AG04450 (cell line): ENCODE measurements around the gene FNBP1. TPM values are rescaled to one million over a fixed set of nuclear protein-coding genes. Genes with fewer than 3 reads are reported as not detected.
A peak's percentile ranks its signal among the peaks of the same experiment; 100 is the strongest.
"Not testable (repeated sequence)": the region's sequence is repeated elsewhere in the genome, so short reads cannot be mapped to it uniquely, and the experiment has no call there.

Source experiments
- CTCF ChIA-PET: fragments of 300-600, 350-600 bp; formaldehyde crosslinking; extraction: SDS; loops from one replicate; lab custom pipeline; 2022; ENCODE audit warnings: antibody characterized with exemption, inconsistent platforms; lab: Charles Lee
- POLR2A ChIA-PET: fragments of 350-600 bp; formaldehyde crosslinking; extraction: SDS; loops from one replicate; lab custom pipeline; 2021; ENCODE audit warnings: antibody characterized with exemption, inconsistent platforms; lab: Yijun Ruan, JAX
- DNase-seq: peaks from one replicate; pipeline ENCODE4 v3.0.0-alpha.2; 2011; ENCODE audit warnings: low read depth, low spot score
- H3K27ac ChIP-seq: one replicate; pipeline ENCODE4 v1.5.1; 2012; ENCODE audit warnings: low read depth, low read length, control low read depth
- H3K27me3 ChIP-seq: one replicate; pipeline ENCODE4 v1.6.0; 2012; ENCODE audit warnings: low read length; ENCODE audit not compliant: control insufficient read depth, insufficient read depth
- H3K4me3 ChIP-seq: 2 replicates; pipeline ENCODE4 v1.5.1; 2011; ENCODE audit warnings: mild to moderate bottlenecking, low read depth, low read length, control low read depth
- H3K9me3 ChIP-seq: 2 replicates; pipeline ENCODE4 v1.5.1; 2012; ENCODE audit warnings: low read length; ENCODE audit not compliant: control insufficient read depth, insufficient read depth
- CTCF ChIP-seq: IDR thresholded peaks from 2 replicates; pipeline ENCODE4 v1.5.1; 2011; ENCODE audit warnings: low read depth, low read length, control low read depth, inconsistent platforms
- polyA plus RNA-seq: library from polyadenylated mRNA; depleted of rRNA; stranded (reverse); fragments of >200 nt; gene quantifications from 2 replicates; pipeline ENCODE4 v1.2.3, GENCODE V29; 2011

The FNBP1 gene
- polyA plus RNA-seq, 1 experiment: 22.3 TPM

- ChIA-PET POLR2A (interaction anchor here (0.6 to 1.6 kb wide), 8 partner anchors 18 to 227 kb away, joined by 3 to 11 read pairs (median 6); partner anchors contain the start of gene FNBP1), CTCF (interaction anchor here (0.7 to 1.2 kb wide), 4 partner anchors 14 to 104 kb away, joined by 3 to 4 read pairs (median 3); no protein-coding TSS in a partner anchor)
- H3K27me3 ChIP-seq: no peaks in the 10 kb centered on the region
- no peak overlapping the region for H3K4me3 ChIP-seq
- peaks cover 15% of the 10 kb centered on the region for H3K9me3 ChIP-seq
- H3K27ac ChIP-seq: peak overlapping the region; percentile 39
- DNase-seq: peak; percentile 32
- TF ChIP-seq CTCF: no peak
Measured at GRCh38 chr9:129938291-129938979, 104.6 kb downstream of the FNBP1 start.

GRCh38 chr9:129937879-129938278 lies 105.1 kb downstream of the FNBP1 start:
- H3K4me3 ChIP-seq, H3K27ac ChIP-seq, H3K27me3 ChIP-seq, DNase-seq: not testable (repeated sequence)
- ChIA-PET CTCF (interaction anchor here (0.9 to 1.2 kb wide), 2 partner anchors 26 to 104 kb away, joined by 3 read pairs; no protein-coding TSS in a partner anchor), POLR2A (interaction anchor here (0.6 to 1.6 kb wide), 4 partner anchors 27 to 138 kb away, joined by 3 to 11 read pairs (median 7); no protein-coding TSS in a partner anchor)
- H3K9me3 ChIP-seq: peaks cover 15% of the 10 kb centered on the region

- POLR2A ChIA-PET: no interaction called here
- no peak overlapping the region for H3K27ac ChIP-seq
- no peak for TF ChIP-seq CTCF
- no peaks in the 10 kb centered on the region for H3K27me3 ChIP-seq
- CTCF ChIA-PET: no interaction called here
- no peak for DNase-seq
- H3K4me3 ChIP-seq: no peak overlapping the region
- H3K9me3 ChIP-seq: peaks cover 4% of the 10 kb centered on the region; the same call in 1 of the 2 replicates
Measured at GRCh38 chr9:129936222-129936621, 106.8 kb downstream of the FNBP1 start.

- no peaks in the 10 kb centered on the region for H3K9me3 ChIP-seq
Measured at GRCh38 chr9:129934780-129935179, 108.2 kb downstream of the FNBP1 start.

GRCh38 chr9:129934041-129934591 lies 108.9 kb downstream of the FNBP1 start:
- H3K27ac ChIP-seq: no peak overlapping the region
- H3K4me3 ChIP-seq: no peak overlapping the region
- CTCF ChIA-PET: interaction anchor here (0.6 kb wide), 3 partner anchors 24 to 408 kb away, joined by 3 to 7 read pairs (median 4); no protein-coding TSS in a partner anchor
- no peak for TF ChIP-seq CTCF
- H3K9me3 ChIP-seq: no peaks in the 10 kb centered on the region
- POLR2A ChIA-PET: interaction anchor here (0.6 kb wide), 1 partner anchor 709 kb away, joined by 5 read pairs; no protein-coding TSS in a partner anchor
- no peaks in the 10 kb centered on the region for H3K27me3 ChIP-seq
- no peak for DNase-seq

More at GRCh38 chr9:129934780-129935179, 108.2 kb downstream of the FNBP1 start:
- no peak overlapping the region for H3K27ac ChIP-seq
- CTCF ChIA-PET: interaction anchor here (0.6 kb wide), 2 partner anchors 25 to 408 kb away, joined by 3 to 4 read pairs; no protein-coding TSS in a partner anchor
- no peak for TF ChIP-seq CTCF
- no peaks in the 10 kb centered on the region for H3K27me3 ChIP-seq
- H3K4me3 ChIP-seq: no peak overlapping the region
- no peak for DNase-seq
- POLR2A ChIA-PET: no interaction called here
